Neural cell (in vitro differentiated cells): ENCODE results near the gene BMI1. TPM values are rescaled to one million over a fixed set of nuclear protein-coding genes. Genes with fewer than 3 reads are reported as not detected.
A peak's percentile ranks its signal among the peaks of the same experiment; 100 is the strongest.

Source experiments
- H2AFZ ChIP-seq: fragments of 200-600, 300-800 bp; sonication (generic), shearing (Covaris generic); 2 replicates; pipeline ENCODE4 v1.6.0; 2014; ENCODE audit warnings: low read depth, mild to moderate bottlenecking, antibody characterized with exemption, low read length, moderate library complexity
- H3F3A ChIP-seq: fragments of 200-600 bp; shearing (Covaris generic); 2 replicates; pipeline ENCODE4 v1.6.1; 2016; ENCODE audit warnings: mild to moderate bottlenecking, moderate library complexity, mixed read lengths, antibody characterized with exemption, low read length; ENCODE audit not compliant: insufficient read depth, poor library complexity, severe bottlenecking
- H3K27ac ChIP-seq: fragments of 200-600, 300-800 bp; sonication (generic), shearing (Covaris generic); 2 replicates; pipeline ENCODE4 v1.5.1; 2014; ENCODE audit warnings: mild to moderate bottlenecking, low read length, moderate library complexity
- H3K27me3 ChIP-seq: fragments of 300-800, 200-600 bp; sonication (generic), shearing (Covaris generic); 2 replicates; pipeline ENCODE4 v1.6.0; 2014; ENCODE audit warnings: mild to moderate bottlenecking, low read depth, low read length, moderate library complexity; ENCODE audit not compliant: insufficient read depth
- H3K36me3 ChIP-seq: fragments of 300-800, 200-600 bp; sonication (generic), shearing (Covaris generic); 2 replicates; pipeline ENCODE4 v1.5.1; 2014; ENCODE audit warnings: mild to moderate bottlenecking, antibody characterized with exemption, low read length, moderate library complexity; ENCODE audit not compliant: insufficient read depth
- H3K4me2 ChIP-seq: fragments of 300-800, 200-600 bp; sonication (generic), shearing (Covaris generic); 2 replicates; pipeline ENCODE4 v1.6.0; 2014; ENCODE audit warnings: mild to moderate bottlenecking, low read length
- H3K4me3 ChIP-seq: fragments of 300-800, 200-600 bp; sonication (generic), shearing (Covaris generic); 2 replicates; pipeline ENCODE4 v1.5.1; 2014; ENCODE audit warnings: mild to moderate bottlenecking, low read length, moderate library complexity
- H3K79me2 ChIP-seq: fragments of 200-600 bp; shearing (Covaris generic); replicated peaks from 2 replicates; pipeline ENCODE4 v1.6.0; 2014; ENCODE audit warnings: mild to moderate bottlenecking, low read length, moderate library complexity; ENCODE audit not compliant: insufficient read depth
- H3K9ac ChIP-seq: fragments of 300-800, 200-600 bp; sonication (generic), shearing (Covaris generic); 2 replicates; pipeline ENCODE4 v1.6.1; 2016; ENCODE audit warnings: mild to moderate bottlenecking, low read length, mixed read lengths
- H3K9me2 ChIP-seq: fragments of 200-600 bp; shearing (Covaris generic); 2 replicates; pipeline ENCODE4 v1.6.1; 2016; ENCODE audit warnings: mild to moderate bottlenecking, low read length, mixed read lengths; ENCODE audit not compliant: insufficient read depth
- H3K9me3 ChIP-seq: fragments of 200-600, 300-800 bp; sonication (generic), shearing (Covaris generic); 2 replicates; pipeline ENCODE4 v1.6.1; 2016; ENCODE audit warnings: mild to moderate bottlenecking, mixed run types, low read length, moderate library complexity, mixed read lengths
- H4K20me1 ChIP-seq: fragments of 200-600 bp; shearing (Covaris generic); 2 replicates; pipeline ENCODE4 v1.6.1; 2016; ENCODE audit warnings: mild to moderate bottlenecking, mixed run types; ENCODE audit not compliant: insufficient read depth
- EP300 ChIP-seq: fragments of 450-650 bp; conservative IDR thresholded peaks from 2 replicates; pipeline ENCODE4 v1.6.1; 2014; ENCODE audit warnings: antibody characterized with exemption, mild to moderate bottlenecking, moderate library complexity; ENCODE audit not compliant: poor library complexity, severe bottlenecking
- EZH2 ChIP-seq: fragments of 200-600, 300-800 bp; shearing (Covaris generic), sonication (generic); IDR thresholded peaks from 2 replicates; pipeline ENCODE4 v1.6.1; 2014; ENCODE audit warnings: antibody characterized with exemption, low read length, borderline replicate concordance, mild to moderate bottlenecking; ENCODE audit not compliant: insufficient read depth, poor library complexity, severe bottlenecking
- MXI1 ChIP-seq: fragments of 450-650 bp; conservative IDR thresholded peaks from 2 replicates; pipeline ENCODE4 v1.6.1; 2014; ENCODE audit warnings: antibody characterized with exemption, mild to moderate bottlenecking; ENCODE audit not compliant: poor library complexity, severe bottlenecking
- POLR2AphosphoS5 ChIP-seq: IDR thresholded peaks from 2 replicates; pipeline ENCODE4 v1.6.1; 2012
- RAD21 ChIP-seq: fragments of 450-650 bp; conservative IDR thresholded peaks from 2 replicates; pipeline ENCODE4 v1.6.1; 2014; ENCODE audit warnings: antibody characterized with exemption, mild to moderate bottlenecking, moderate library complexity
- SMC3 ChIP-seq: fragments of 450-650 bp; conservative IDR thresholded peaks from 2 replicates; pipeline ENCODE4 v1.6.1; 2014; ENCODE audit warnings: antibody characterized with exemption, mild to moderate bottlenecking, moderate library complexity; ENCODE audit not compliant: poor library complexity
- polyA minus RNA-seq: library from RNA; depleted of rRNA, polyadenylated mRNA; stranded (reverse); fragments of >200 nt; gene quantifications from 2 replicates; pipeline ENCODE4 v1.2.3, GENCODE V29; 2014
- polyA plus RNA-seq: library from polyadenylated mRNA; depleted of rRNA; stranded (reverse); fragments of >200 nt; gene quantifications from 2 replicates; pipeline ENCODE4 v1.2.3, GENCODE V29; 2014
- TF ChIP-seq, protein P1 (sequence below): fragments of 450-650 bp; IDR thresholded peaks from 2 replicates; pipeline ENCODE4 v1.5.1; 2014; ENCODE audit warnings: antibody characterized with exemption, mild to moderate bottlenecking, moderate library complexity; ENCODE audit not compliant: poor library complexity, severe bottlenecking
- TF ChIP-seq, protein P2 (sequence below): IDR thresholded peaks from 2 replicates; pipeline ENCODE4 v1.6.1; 2012; ENCODE audit warnings: borderline replicate concordance

Gene BMI1
- polyA plus RNA-seq, result 67.3 and 86.8 TPM in 2 replicates
- 60.9 and 68.6 TPM in 2 replicates for polyA minus RNA-seq

- H3F3A ChIP-seq, result peaks cover 5% of the 10 kb centered on the region
- H3K9ac ChIP-seq, result peak within 1 kb of the TSS; percentile 91
- H2AFZ ChIP-seq, result peak within 1 kb of the TSS; percentile 78
- no peaks in the 10 kb centered on the region for H3K9me2 ChIP-seq
- H3K79me2 ChIP-seq, result peaks cover 62% of the 10 kb centered on the region
- no peaks in the 10 kb centered on the region for H3K9me3 ChIP-seq
- H3K4me3 ChIP-seq, result peak within 1 kb of the TSS; percentile 83
- no peak within 1 kb of the TSS for H3K4me2 ChIP-seq
- peak within 1 kb of the TSS; percentile 69 for H3K27ac ChIP-seq
- TF ChIP-seq SMC3 (no peak), RAD21 (no peak)
- TF ChIP-seq, protein P1, sequence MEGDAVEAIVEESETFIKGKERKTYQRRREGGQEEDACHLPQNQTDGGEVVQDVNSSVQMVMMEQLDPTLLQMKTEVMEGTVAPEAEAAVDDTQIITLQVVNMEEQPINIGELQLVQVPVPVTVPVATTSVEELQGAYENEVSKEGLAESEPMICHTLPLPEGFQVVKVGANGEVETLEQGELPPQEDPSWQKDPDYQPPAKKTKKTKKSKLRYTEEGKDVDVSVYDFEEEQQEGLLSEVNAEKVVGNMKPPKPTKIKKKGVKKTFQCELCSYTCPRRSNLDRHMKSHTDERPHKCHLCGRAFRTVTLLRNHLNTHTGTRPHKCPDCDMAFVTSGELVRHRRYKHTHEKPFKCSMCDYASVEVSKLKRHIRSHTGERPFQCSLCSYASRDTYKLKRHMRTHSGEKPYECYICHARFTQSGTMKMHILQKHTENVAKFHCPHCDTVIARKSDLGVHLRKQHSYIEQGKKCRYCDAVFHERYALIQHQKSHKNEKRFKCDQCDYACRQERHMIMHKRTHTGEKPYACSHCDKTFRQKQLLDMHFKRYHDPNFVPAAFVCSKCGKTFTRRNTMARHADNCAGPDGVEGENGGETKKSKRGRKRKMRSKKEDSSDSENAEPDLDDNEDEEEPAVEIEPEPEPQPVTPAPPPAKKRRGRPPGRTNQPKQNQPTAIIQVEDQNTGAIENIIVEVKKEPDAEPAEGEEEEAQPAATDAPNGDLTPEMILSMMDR, result no peak
- H3K27me3 ChIP-seq, result peaks cover 63% of the 10 kb centered on the region
- no peaks in the 10 kb centered on the region for H3K36me3 ChIP-seq
- H4K20me1 ChIP-seq, result peaks cover 14% of the 10 kb centered on the region
Measured at GRCh38 chr10:22320591-22321155, at the start of gene BMI1. Gene BMI1 (plus strand): TSS chr10:22321099. CDS start chr10:22326450, 5,351 bp downstream.

DNA sequence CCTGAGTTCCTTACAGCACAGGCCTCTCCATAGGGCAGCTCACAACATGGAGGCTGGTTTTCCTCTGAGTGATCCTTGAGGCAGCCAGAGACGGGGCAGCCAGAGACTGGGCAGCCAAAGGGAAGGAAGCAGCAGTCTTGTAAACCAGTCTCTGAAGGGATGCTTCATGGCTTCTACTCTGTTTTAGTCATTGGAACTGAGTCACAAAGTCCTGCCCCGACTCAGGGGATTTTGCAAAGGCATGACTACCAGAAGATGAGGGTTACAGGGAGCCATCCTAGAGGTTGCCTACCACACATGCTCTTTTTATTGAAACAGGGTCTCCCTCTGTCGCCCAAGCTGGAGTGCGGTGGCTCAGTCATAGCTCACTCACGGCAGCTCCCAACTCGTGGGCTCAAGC, 49.1 kb upstream of the BMI1 start:
- Histone ChIP-seq H3F3A (no peaks in the 10 kb centered on the region), H3K9me2 (no peaks in the 10 kb centered on the region), H3K9ac (no peak overlapping the region), H2AFZ (no peak overlapping the region), H3K79me2 (no peaks in the 10 kb centered on the region), H3K27ac (no peak overlapping the region), H3K36me3 (no peaks in the 10 kb centered on the region), H3K4me2 (no peak overlapping the region), H3K4me3 (no peak overlapping the region), H4K20me1 (no peaks in the 10 kb centered on the region), H3K27me3 (no peaks in the 10 kb centered on the region), H3K9me3 (no peaks in the 10 kb centered on the region)
- TF ChIP-seq, protein P1, result no peak
- TF ChIP-seq, protein P2, sequence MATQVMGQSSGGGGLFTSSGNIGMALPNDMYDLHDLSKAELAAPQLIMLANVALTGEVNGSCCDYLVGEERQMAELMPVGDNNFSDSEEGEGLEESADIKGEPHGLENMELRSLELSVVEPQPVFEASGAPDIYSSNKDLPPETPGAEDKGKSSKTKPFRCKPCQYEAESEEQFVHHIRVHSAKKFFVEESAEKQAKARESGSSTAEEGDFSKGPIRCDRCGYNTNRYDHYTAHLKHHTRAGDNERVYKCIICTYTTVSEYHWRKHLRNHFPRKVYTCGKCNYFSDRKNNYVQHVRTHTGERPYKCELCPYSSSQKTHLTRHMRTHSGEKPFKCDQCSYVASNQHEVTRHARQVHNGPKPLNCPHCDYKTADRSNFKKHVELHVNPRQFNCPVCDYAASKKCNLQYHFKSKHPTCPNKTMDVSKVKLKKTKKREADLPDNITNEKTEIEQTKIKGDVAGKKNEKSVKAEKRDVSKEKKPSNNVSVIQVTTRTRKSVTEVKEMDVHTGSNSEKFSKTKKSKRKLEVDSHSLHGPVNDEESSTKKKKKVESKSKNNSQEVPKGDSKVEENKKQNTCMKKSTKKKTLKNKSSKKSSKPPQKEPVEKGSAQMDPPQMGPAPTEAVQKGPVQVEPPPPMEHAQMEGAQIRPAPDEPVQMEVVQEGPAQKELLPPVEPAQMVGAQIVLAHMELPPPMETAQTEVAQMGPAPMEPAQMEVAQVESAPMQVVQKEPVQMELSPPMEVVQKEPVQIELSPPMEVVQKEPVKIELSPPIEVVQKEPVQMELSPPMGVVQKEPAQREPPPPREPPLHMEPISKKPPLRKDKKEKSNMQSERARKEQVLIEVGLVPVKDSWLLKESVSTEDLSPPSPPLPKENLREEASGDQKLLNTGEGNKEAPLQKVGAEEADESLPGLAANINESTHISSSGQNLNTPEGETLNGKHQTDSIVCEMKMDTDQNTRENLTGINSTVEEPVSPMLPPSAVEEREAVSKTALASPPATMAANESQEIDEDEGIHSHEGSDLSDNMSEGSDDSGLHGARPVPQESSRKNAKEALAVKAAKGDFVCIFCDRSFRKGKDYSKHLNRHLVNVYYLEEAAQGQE, result no peak
- TF ChIP-seq MXI1, result no peak

GRCh38 chr10:22278441-22278782, 42.5 kb upstream of the BMI1 start:
- no peaks in the 10 kb centered on the region for H3K27me3 ChIP-seq
- H3K9me2 ChIP-seq, result no peaks in the 10 kb centered on the region
- no peaks in the 10 kb centered on the region for H3K9me3 ChIP-seq
- H4K20me1 ChIP-seq, result no peaks in the 10 kb centered on the region
- no peak overlapping the region for H2AFZ ChIP-seq
- H3K9ac ChIP-seq, result no peak overlapping the region
- H3K4me3 ChIP-seq, result no peak overlapping the region
- H3K4me2 ChIP-seq, result no peak overlapping the region
- H3K27ac ChIP-seq, result no peak overlapping the region
- H3K36me3 ChIP-seq, result no peaks in the 10 kb centered on the region
- H3F3A ChIP-seq, result no peaks in the 10 kb centered on the region
- no peaks in the 10 kb centered on the region for H3K79me2 ChIP-seq
- no peak for TF ChIP-seq EZH2
- no peak for TF ChIP-seq POLR2AphosphoS5
- no peak for TF ChIP-seq SMC3
- no peak for TF ChIP-seq MXI1
- TF ChIP-seq, protein P1, result no peak
- TF ChIP-seq EP300, result no peak
